Effector memory CD8-positive, alpha-beta T cell (primary cell): ENCODE measurements around the gene POLR2L.

Experiments used
- ATAC-seq: fragments of 150-1000 bp; cut with Tn5 transposase; replicated peaks from 2 replicates; pipeline ENCODE4 v1.10.0; 2021; ENCODE audit warnings: mild to moderate bottlenecking, moderate library complexity
- DNase-seq, 3 experiments: peaks; one replicate each; pipeline ENCODE4 v3.0.0; 2021
- H3K27ac Mint-ChIP-seq, 2 donors: one replicate each; pipeline ENCODE4 v1.8.0; 2022; ENCODE audit warnings: mild to moderate bottlenecking in 2 of 2, mixed read lengths in 2 of 2, moderate library complexity in 2 of 2
- H3K27me3 Mint-ChIP-seq, 2 donors: one replicate each; pipeline ENCODE4 v1.8.0; 2022; ENCODE audit warnings: mixed read lengths in 2 of 2
- H3K36me3 Mint-ChIP-seq: one replicate; pipeline ENCODE4 v1.8.0; 2022; ENCODE audit warnings: mild to moderate bottlenecking, moderate library complexity, mixed read lengths; ENCODE audit not compliant: insufficient read depth
- H3K4me1 Mint-ChIP-seq, 2 donors: one replicate each; pipeline ENCODE4 v1.8.0; 2022; ENCODE audit warnings: low read depth in 2 of 2, mixed read lengths in 2 of 2
- H3K4me3 Mint-ChIP-seq, 2 donors: one replicate each; pipeline ENCODE4 v1.8.0; 2022; ENCODE audit warnings: mild to moderate bottlenecking in 2 of 2, mixed read lengths in 2 of 2, moderate library complexity in 2 of 2
- H3K9me3 Mint-ChIP-seq, 2 donors: one replicate each; pipeline ENCODE4 v1.8.0; 2022; ENCODE audit warnings: mixed read lengths in 2 of 2

POLR2L gene

DNA sequence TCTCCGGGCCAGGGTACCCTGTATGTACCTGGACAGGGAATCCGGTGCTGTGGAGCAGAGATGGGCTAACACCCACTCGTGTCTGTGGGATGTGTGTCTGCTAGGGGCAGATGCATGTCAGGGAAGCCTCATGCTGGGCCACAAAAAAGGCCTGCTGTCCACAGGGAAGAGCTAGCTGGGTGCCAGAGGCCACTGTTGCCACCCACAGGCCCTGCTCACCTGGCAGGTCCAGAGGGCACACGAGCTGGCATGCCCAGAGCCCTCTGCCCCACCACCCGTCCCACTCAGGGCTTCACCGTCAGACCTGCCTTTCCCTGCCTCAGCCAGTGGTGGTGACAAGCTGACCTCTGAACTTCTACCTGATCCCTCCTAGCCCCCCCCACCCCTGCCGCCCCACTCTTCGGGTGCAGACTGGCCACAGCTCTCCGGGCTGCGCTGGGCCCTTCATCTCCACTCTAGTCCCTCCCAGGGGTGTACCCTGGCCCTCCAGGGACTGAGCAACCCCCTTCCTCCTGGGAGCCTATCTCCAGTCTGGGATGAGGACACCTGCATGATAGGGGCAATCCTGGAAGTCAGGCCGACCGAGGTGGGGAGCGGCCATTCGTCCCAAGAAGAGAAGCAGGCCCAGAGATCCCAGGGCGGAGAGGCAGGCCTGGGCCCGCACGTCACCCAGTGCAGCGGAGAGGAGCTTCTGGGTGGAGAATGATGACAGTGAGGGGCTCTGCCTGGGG lies 45.6 kb downstream of the POLR2L start:
- DNase-seq (no peak), ATAC-seq (no peak)
- Mint-ChIP-seq H3K4me3 (peak overlapping the region; percentile 91), H3K9me3 (no peaks in the 10 kb centered on the region), H3K27me3 (no peaks in the 10 kb centered on the region), H3K36me3 (peaks cover 28% of the 10 kb centered on the region), H3K27ac (peak overlapping the region; percentile 88 to 96), H3K4me1 (peaks cover 9 to 11% of the 10 kb centered on the region in 2 donors)

DNA sequence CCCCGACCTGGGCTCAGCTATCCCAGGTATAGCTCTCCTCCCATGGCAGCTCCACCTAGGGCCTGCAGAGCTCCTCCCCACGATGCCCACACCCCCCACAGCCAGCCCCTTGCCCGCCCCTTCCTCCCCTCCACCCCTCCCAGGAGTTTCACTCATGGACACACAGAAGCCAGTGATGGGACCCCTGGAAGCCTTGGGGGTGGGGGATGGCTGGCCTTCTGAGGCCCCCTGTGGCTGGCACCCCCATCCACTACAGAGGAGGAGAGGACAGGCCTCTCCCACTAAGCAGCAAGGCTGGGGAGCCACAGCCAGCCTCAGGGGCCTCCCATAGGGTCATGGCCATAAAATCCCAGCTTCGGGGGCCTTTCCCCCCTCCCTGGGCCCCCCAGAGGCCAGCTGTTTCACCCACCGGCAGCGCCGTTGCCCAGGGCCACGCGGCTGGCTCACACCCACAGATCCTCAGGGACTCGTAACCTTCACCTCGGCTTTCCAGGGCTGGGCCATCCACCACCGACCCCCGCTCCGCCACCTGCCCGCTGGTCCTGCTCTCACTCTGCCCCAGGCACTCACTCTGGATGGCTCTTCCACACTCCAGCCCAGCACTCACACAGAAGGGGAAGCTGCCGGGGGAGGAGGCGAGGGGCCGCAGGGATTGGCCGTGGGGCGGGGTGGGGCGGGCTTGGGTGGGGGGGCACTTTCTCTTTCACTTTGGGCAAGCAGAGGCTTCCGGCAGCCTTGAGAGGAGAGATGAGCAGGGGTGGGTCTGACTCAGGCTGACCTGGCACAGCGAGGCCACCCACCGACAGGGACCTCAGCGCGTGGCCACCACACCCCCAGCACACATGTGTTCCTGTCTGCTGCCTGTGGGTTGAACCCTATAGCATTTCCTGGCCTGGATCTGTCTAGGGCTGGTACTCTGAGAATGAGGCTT lies 46.4 kb downstream of the POLR2L start:
- DNase-seq (peak; percentile 59 to 68 (median 61)), ATAC-seq (peak; percentile 41)
- Mint-ChIP-seq H3K4me3 (peak overlapping the region; percentile 91), H3K27ac (peak overlapping the region; percentile 88 to 96), H3K36me3 (peaks cover 31% of the 10 kb centered on the region), H3K9me3 (no peaks in the 10 kb centered on the region), H3K27me3 (no peaks in the 10 kb centered on the region), H3K4me1 (peaks cover 9 to 11% of the 10 kb centered on the region in 2 donors)

DNA sequence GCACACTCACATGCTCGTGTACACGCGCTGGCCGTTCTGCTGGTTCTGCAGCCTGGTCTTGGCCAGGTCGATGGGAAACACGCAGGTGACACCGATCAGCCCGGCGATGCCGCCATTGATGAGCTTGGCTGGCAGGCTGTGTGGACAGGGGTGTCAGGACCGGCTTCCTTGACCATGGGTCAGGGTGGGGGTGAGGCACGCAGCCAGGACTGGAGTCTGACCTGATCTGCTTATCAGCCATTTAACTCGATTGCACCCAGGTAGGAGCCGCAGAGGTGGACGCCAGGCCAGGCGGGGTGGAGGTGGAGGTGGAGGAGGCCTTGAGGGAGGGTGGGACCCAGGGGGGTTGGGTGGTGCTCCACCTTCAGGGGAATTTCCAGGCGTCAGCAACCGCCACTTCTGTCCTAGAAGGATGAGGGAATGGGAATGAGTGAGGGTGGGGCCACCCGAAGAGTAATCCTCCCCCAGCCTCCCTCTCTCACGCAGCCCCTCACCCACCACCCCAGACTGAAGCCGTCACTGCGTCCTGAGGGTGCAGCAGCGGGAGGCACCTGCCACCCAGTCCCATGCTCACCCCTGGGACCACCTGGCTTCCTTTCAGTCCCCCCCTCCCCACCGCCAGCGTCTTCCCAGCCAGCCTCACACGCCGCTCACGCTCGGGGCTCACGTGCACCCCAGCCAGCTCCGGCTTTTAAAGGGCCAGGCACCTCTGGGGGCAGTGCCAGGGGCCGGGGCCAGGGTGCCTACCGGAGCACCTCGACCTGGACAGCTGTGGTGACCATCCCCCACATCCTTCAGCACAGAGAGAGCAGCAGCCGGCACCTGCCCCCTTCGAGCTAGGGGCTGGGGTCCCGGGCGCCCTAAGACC lies 47.3 kb downstream of the POLR2L start:
- Mint-ChIP-seq H3K27me3 (no peaks in the 10 kb centered on the region), H3K4me3 (peak overlapping the region; percentile 91), H3K36me3 (peaks cover 31% of the 10 kb centered on the region), H3K9me3 (no peaks in the 10 kb centered on the region), H3K27ac (peak overlapping the region; percentile 88 to 96), H3K4me1 (peaks cover 9 to 11% of the 10 kb centered on the region in 2 donors)
- DNase-seq (no peak), ATAC-seq (no peak)

DNA sequence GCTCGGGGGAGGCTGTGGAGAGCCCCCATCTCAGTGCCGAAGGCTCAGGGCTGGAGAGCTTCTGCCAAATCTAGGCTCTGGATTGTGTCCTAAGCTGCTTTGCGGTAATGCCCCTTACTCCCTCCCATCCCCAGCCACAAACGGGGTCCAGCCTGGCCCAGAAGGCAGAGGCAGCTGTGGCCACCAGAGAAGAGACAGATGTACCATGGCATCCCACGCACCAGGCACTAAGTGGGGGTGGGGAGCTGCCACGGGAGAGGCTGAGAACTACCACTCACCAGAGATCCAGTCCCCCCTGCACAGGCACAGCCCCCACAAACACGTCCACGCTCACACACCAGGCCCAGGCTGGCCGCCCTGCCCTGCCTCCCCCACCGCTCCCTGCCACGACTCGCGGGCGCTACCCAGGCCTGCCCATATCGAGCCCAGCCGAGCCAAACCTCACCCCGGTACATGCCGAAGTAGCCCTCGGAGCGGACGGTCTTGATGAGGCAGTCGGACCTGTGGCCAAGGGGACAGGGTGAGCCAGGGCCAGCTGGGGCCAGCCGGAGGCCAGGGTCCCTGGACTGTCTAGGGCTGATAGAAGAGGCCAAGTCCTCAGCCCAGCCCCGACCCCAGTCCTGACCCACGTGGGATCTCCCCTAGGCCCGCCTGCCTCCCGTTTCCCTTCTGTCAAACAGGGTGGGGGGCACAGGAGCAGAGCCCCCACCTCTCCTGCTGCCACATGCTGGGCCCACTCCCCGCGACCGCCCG lies 48.1 kb downstream of the POLR2L start:
- Mint-ChIP-seq H3K36me3 (peaks cover 31% of the 10 kb centered on the region), H3K27me3 (no peaks in the 10 kb centered on the region), H3K9me3 (no peaks in the 10 kb centered on the region), H3K27ac (peak overlapping the region in 1 of 2 donors; percentile 35), H3K4me1 (peaks cover 9 to 11% of the 10 kb centered on the region in 2 donors), H3K4me3 (peak overlapping the region; percentile 45 to 91)
- no peak for DNase-seq
- ATAC-seq = no peak

DNA sequence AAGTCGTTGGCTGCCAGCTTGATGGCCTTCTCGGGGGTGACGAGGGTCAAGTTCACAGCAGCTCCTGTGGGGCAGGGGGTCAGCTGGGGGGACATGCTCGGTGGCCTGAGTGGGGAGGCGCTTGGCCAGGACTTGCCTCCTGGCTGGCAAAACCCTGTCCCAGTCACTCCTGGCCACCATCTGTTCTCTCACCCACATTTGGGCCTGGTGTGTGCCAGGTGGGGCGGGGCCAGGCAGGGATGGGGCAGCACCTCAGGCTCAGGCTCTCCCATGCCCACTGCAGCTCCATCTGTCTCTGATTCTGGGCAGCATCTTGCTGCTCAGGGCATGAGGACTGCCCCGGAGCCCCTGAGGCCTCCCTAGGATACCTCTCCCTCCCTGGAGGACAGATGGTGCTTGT lies 48.8 kb downstream of the POLR2L start:
- H3K4me1 Mint-ChIP-seq = peaks cover 9 to 11% of the 10 kb centered on the region in 2 donors
- H3K4me3 Mint-ChIP-seq = peak overlapping the region; percentile 40 to 45
- H3K27me3 Mint-ChIP-seq = peaks cover 0 to 4% of the 10 kb centered on the region in 2 donors
- H3K36me3 Mint-ChIP-seq = peaks cover 31% of the 10 kb centered on the region
- H3K9me3 Mint-ChIP-seq = no peaks in the 10 kb centered on the region
- DNase-seq (no peak), ATAC-seq (no peak)
- no peak overlapping the region for H3K27ac Mint-ChIP-seq

DNA sequence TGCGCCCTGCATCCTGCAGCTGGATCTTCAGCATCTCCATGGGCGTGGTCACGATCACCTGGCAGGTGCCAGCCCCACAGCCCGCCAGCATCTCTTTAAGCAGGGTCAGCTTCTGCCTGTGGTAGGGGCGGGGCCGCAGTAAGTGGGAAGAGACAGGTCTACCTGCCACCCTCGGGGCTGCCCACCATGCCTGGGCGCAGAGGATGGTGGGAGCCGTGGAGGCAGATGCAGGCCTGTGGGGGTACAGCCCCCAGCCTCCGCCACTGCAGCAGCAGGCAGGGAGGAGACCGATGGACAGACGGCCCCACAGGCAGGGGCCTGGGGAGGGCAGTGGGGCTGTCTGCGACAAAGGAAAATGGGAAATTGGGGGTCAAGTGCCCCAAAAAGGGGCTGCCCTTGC lies 49.5 kb downstream of the POLR2L start:
- H3K27ac Mint-ChIP-seq = no peak overlapping the region
- peaks cover 31% of the 10 kb centered on the region for H3K36me3 Mint-ChIP-seq
- no peak for DNase-seq
- peaks cover 0 to 6% of the 10 kb centered on the region in 2 donors for H3K27me3 Mint-ChIP-seq
- no peak overlapping the region for H3K4me3 Mint-ChIP-seq
- H3K4me1 Mint-ChIP-seq = peaks cover 9 to 11% of the 10 kb centered on the region in 2 donors
- no peak for ATAC-seq
- H3K9me3 Mint-ChIP-seq = no peaks in the 10 kb centered on the region

DNA sequence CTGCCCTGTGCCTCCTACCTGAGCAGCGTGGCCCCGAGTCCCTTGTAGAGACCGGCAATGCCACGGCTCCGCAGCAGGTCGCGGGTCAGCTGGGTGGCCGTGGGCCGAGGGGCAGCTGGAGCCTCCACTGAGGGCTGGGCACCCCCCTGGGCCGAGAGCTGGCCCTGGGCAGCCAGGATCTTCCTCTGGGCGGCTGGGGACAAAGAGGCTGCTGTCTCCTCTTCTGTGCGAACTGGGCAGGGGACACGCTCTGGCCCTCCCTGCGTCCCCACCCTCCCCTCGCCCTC lies 49.9 kb downstream of the POLR2L start:
- H3K4me1 Mint-ChIP-seq = peaks cover 9 to 11% of the 10 kb centered on the region in 2 donors
- DNase-seq (no peak), ATAC-seq (no peak)
- H3K27me3 Mint-ChIP-seq = peaks cover 0 to 6% of the 10 kb centered on the region in 2 donors
- H3K4me3 Mint-ChIP-seq = no peak overlapping the region
- H3K36me3 Mint-ChIP-seq = peaks cover 28% of the 10 kb centered on the region
- no peak overlapping the region for H3K27ac Mint-ChIP-seq
- H3K9me3 Mint-ChIP-seq = no peaks in the 10 kb centered on the region

DNA sequence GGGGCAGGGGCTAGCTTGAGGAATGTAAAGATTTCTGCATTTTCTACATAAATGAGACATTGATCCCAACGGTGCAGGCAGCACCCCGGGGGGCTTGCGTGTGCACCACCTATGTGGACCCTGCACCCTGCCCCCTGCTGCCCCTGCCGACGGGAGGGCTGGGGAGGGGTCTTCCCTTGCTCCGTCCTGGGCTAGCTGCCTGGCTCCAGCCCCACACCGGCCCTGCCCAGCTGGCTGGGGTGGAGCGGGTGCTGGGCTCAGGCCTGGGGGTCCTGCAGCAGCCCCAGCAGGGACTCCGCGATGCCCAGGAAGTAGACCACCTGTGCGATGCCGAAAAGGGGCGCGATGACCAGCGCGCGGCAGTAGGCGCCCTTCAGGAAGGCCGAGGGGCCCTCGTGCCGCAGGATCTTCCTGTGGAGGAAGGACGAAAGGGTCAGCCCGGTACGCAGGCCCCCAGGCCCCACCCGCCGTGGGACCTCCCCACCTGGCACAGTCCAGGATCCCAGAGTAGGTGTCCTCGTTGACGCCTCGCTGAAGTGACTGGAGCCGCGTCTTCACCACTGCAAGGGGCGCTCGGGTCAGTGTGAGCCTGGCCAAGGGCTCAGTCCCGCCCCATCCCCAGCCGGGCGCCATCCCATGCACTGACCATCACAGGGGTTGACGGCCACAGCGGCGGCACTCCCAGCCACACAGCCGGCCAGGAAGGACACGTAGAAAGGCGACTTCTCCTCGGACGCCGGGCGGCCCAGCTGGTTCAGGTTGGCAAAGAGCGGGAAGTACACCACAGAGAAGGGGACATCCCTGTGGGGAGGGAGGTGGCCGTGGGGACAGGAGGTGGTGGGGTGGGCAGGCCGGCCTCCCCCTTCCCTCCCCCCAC lies 50.4 kb downstream of the POLR2L start:
- Mint-ChIP-seq H3K27ac (no peak overlapping the region), H3K4me1 (peaks cover 7 to 8% of the 10 kb centered on the region in 2 donors), H3K4me3 (no peak overlapping the region), H3K27me3 (peaks cover 0 to 6% of the 10 kb centered on the region in 2 donors), H3K9me3 (no peaks in the 10 kb centered on the region), H3K36me3 (peaks cover 22% of the 10 kb centered on the region)
- no peak for ATAC-seq
- DNase-seq = no peak

DNA sequence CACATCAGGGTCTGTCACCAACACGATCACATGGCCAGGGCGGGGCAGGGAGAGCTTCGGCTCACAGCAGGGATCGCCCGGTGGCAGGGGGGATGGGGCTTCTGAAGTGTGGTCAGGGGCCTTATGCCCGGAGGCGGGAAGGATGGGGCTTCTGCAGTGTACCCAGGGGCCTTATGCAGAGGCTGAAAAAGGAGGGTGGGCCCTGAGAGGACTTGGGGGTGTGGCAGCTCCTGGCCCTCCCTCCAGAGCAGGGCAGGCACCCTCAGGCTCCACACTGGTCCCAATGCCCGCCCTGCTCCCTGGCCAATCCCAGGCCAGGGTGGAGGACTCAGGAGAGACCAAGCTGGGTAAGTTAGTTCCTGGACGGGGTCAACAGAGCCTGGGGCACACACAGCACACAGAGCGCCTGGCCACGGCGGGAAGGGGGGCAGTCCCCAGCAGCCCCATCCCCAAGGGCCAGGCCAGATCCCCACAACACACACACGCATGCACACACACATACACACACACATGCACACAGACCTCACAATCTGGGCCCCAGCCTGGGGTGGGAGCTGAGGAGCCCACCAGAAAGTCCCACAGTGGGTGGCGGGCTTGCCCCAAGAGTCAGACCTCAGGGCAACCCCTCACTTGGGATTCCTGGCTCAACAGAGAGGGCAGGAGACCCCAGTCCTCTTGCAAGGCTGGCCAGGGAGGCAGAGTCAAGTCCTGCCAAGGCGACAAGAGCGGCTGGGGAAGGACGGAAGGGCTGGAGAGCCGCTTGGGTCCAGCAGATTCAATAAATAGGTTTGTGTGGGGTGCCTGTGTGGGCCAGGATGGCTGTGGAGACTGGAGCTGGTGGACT lies 51.4 kb downstream of the POLR2L start:
- no peaks in the 10 kb centered on the region for H3K9me3 Mint-ChIP-seq
- no peak overlapping the region for H3K4me3 Mint-ChIP-seq
- peaks cover 13% of the 10 kb centered on the region for H3K36me3 Mint-ChIP-seq
- no peak for ATAC-seq
- peaks cover 2 to 3% of the 10 kb centered on the region in 2 donors for H3K4me1 Mint-ChIP-seq
- peaks cover 0 to 6% of the 10 kb centered on the region in 2 donors for H3K27me3 Mint-ChIP-seq
- DNase-seq = no peak
- H3K27ac Mint-ChIP-seq = peak overlapping the region in 1 of 2 donors; percentile 62

DNA sequence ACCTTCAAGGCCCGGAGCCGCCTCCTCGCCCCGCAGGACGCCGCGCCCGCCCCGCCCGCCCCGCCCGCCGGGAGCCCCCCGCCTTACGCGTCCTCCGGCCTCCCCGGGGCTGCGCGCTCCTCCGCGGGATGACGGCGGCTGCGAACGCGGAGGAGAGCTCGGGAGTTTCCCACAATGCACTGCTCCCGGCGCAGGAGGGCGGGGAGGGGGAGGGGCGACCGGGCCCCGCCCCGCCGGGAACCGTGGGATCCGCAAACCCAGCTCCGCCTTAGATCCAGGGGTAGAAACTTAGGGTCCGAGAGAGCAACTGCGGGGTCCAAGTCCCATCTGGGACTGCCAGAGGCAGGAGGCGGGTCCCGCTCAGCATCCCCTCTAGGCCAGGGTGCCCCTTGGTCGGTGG lies 52.4 kb downstream of the POLR2L start, which contains the start of gene CEND1:
Gene CEND1 (minus strand): TSS at position 148 of the 400 bp plus-strand sequence. CDS start 1,514 bp downstream, outside the sequence.
- Mint-ChIP-seq H3K27ac (peak within 1 kb of the TSS in 1 of 2 donors; percentile 62), H3K36me3 (peaks cover 4% of the 10 kb centered on the region), H3K4me3 (peak within 1 kb of the TSS in 1 of 2 donors; percentile 13), H3K27me3 (peaks cover 0 to 6% of the 10 kb centered on the region in 2 donors), H3K4me1 (peaks cover 0 to 4% of the 10 kb centered on the region in 2 donors), H3K9me3 (no peaks in the 10 kb centered on the region)
- DNase-seq (no peak), ATAC-seq (peak; percentile 61)
